GM12865 (cell line): ENCODE measurements around the gene MYO19.

ENCODE experiments used
- DNase-seq: peaks from one replicate; pipeline ENCODE4 v3.0.0; 2010; ENCODE audit warnings: low read depth
- H3K4me3 ChIP-seq: 2 replicates; pipeline ENCODE4 v1.5.1; 2011; ENCODE audit warnings: mild to moderate bottlenecking, low read depth, low read length, control low read depth
- CTCF ChIP-seq: IDR thresholded peaks from 2 replicates; pipeline ENCODE4 v1.5.1; 2011; ENCODE audit warnings: low read length, control low read depth, low read depth, inconsistent platforms; ENCODE audit not compliant: insufficient read depth; ENCODE audit errors: missing control alignments

The MYO19 gene

DNA sequence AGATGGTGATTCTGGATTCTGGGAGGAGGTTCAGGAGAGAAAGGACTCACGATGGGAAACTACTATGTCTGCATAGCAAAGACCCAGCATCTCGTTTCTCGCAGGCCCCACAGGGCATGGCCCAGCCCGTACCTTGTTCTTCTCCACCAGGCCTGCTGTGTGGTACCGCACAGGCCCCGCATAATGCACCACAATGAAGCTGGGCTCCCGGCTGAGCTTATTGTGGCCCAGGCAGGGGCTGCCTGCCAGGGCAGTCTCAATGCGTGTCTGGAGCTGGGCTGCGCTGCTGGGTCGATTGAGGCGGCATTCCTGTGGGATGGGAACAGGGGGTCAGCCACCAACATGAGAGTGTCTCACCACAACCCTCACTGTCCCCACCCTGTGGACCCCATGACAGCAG lies 27.8 kb downstream of the MYO19 start:
- no peak for DNase-seq
- no peak overlapping the region for H3K4me3 ChIP-seq
- TF ChIP-seq CTCF: no peak

DNA sequence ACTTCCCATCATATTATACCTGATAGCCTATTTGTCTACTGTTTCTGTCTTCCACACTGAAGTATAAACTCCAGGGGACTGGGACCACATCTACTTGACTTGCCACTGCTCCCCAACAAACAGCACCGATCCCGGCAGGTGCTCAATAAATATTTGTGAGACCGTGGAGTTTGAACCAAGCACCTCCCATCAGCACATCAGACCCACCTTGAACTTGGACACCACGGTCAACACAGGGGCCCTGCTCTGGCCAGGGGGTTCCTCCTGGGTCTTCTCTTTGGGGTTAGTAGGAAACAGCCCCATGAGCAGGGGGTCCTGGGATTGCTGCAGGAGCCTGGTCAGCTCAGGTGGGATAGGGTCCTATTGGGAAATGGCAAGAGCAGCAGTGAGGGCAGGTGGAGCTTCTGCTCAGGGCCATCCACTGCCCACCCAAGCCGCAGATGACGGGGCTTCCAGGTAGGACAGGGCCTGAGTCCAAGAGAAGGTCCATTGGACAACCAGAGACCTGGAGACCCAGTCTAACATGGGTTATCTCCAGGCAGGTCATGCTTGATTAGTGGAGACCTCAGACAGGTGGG lies 28.3 kb downstream of the MYO19 start:
- no peak overlapping the region for H3K4me3 ChIP-seq
- no peak for DNase-seq

DNA sequence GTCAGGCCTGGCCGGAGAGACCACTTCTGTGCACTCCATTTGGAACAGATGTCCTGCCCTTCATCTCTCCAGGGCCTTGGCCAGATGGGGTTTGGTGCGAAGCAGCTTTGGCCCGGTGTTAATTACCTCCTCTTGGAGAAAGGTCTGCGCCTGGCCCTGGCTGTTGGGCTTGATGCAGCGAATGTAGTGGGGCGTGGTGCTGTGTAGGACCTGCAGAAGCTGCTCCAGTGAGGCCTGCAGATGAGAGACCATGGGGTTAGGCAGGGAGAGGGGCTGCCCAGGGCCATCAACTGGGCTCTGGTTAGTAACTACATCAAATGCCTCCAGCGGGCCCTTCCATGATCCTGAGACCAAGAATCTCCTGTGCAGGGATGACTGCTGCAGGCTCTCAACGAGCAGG lies 29.5 kb downstream of the MYO19 start:
- DNase-seq: no peak
- TF ChIP-seq CTCF: no peak
- H3K4me3 ChIP-seq: no peak overlapping the region

More for the DNA sequence above, 28.3 kb downstream of the MYO19 start:
- TF ChIP-seq CTCF: no peak

DNA sequence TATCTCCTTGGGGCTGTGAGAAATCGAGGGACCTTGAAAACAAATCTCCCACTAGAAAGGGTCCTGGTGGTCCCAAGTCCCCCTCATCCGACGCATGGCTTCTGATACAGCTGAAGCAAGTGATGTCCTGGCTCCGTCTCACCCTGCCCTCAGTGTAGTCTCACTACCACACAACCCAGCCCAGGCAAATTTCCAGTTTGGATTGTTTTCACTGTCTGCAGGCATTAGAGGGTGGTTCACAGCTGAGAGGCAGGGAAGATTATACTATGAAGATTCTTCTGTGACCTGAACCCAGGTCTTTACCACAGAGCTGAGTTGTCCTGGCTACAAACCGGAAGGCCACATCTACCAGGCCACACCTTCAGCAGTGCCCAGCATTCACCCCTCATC lies 30.5 kb downstream of the MYO19 start:
- no peak for TF ChIP-seq CTCF
- no peak for DNase-seq
- H3K4me3 ChIP-seq: no peak overlapping the region

- TF ChIP-seq CTCF: no peak
- DNase-seq: no peak
- no peak overlapping the region for H3K4me3 ChIP-seq
Measured at GRCh38 chr17:36503456-36504155, 31.1 kb downstream of the MYO19 start.

GRCh38 chr17:36501963-36502362 lies 32.7 kb downstream of the MYO19 start:
- no peak overlapping the region for H3K4me3 ChIP-seq
- no peak for DNase-seq
- TF ChIP-seq CTCF: no peak

DNA sequence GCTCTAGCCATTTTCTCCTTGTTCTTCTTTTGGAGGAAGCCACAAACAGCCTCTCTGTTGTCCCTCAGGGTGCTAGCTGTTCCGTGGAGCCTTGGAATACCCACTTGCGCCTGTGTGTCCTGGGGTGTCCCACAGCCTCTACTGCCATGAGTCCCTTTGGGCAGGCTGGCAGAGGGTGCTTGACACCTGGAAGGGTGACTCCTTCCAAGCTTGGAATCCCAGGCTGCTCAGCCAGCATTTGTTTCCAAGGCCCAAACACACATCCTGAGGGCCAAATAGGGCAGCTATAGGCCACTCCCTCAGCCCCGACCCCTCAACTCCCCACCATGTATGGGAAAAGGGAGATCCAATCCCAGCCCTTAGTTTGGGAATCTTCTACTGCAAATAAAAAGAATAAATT lies 33.3 kb downstream of the MYO19 start:
- no peak for TF ChIP-seq CTCF
- no peak for DNase-seq
- no peak overlapping the region for H3K4me3 ChIP-seq
